Endothelial cell of umbilical vein (primary cell): ENCODE measurements around the gene CEP95. TPM values are rescaled to one million over a fixed set of nuclear protein-coding genes. Genes with fewer than 3 reads are reported as not detected.

Experiments used
- BruUV-seq: library from RNA; stranded (reverse); fragments of 400-500 nt; replicated peaks from 2 replicates; lab custom pipeline; 2021; lab: Mats Ljungman, UMichigan
- CTCF ChIA-PET: fragments of 300-600, 350-600 bp; sonication (Branson Sonifier 250); formaldehyde crosslinking; loops from one replicate; lab custom pipeline; 2021; ENCODE audit warnings: antibody characterized with exemption, inconsistent platforms; lab: Charles Lee
- POLR2A ChIA-PET: fragments of 300-600, 350-600 bp; sonication (Branson Sonifier 250); formaldehyde crosslinking; loops from one replicate; lab custom pipeline; 2021; ENCODE audit warnings: antibody characterized with exemption, inconsistent platforms; lab: Charles Lee
- DNase-seq: peaks from one replicate; pipeline ENCODE4 v3.0.0-alpha.2; 2011; ENCODE audit warnings: low read depth, low spot score
- FAIRE-seq: peaks from 2 replicates; lab custom pipeline; 2011; peaks lifted over from hg19 to GRCh38; lab: Jason Lieb, UNC
- H2AFZ ChIP-seq: 2 replicates; pipeline ENCODE4 v1.6.0; 2012; ENCODE audit warnings: low read depth, low read length, control low read depth, inconsistent platforms
- H3K27ac ChIP-seq: 2 replicates; pipeline ENCODE4 v1.5.1; 2011; ENCODE audit warnings: low read depth, mild to moderate bottlenecking, control low read depth, low read length, moderate library complexity; ENCODE audit not compliant: insufficient read depth
- H3K27me3 ChIP-seq, 2 experiments: 2 replicates each; pipeline versions ENCODE4 v1.6.0 to v1.6.1; 2011; ENCODE audit warnings: low read length in 2 of 2, mixed read lengths in 1 of 2; ENCODE audit not compliant: control insufficient read depth in 2 of 2, insufficient read depth in 2 of 2
- H3K36me3 ChIP-seq, 2 experiments: 2 replicates in 1 of 2; 3 replicates in 1 of 2; pipeline ENCODE4 v1.5.1; 2011; ENCODE audit warnings: low read length in 2 of 2, mild to moderate bottlenecking in 1 of 2, moderate library complexity in 1 of 2; ENCODE audit not compliant: control insufficient read depth in 2 of 2, insufficient read depth in 2 of 2; ENCODE audit errors: extremely low read depth in 1 of 2
- H3K4me1 ChIP-seq: 3 replicates; pipeline ENCODE4 v1.5.1; 2011; ENCODE audit warnings: mild to moderate bottlenecking, low read length; ENCODE audit not compliant: control insufficient read depth, insufficient read depth; ENCODE audit errors: extremely low read depth
- H3K4me2 ChIP-seq: 2 replicates; pipeline ENCODE4 v1.6.1; 2011; ENCODE audit warnings: low read length, control low read depth, mixed read lengths; ENCODE audit not compliant: insufficient read depth
- H3K4me3 ChIP-seq, 3 experiments: fragments of 200-600 bp in 1 of 3; sonication (generic), shearing (Covaris generic) in 1 of 3; replicated peaks in 1 of 3; 2 replicates each; pipeline ENCODE4 v1.5.1; 2011 to 2016; ENCODE audit warnings: control low read depth in 3 of 3, low read length in 3 of 3, mild to moderate bottlenecking in 2 of 3, inconsistent platforms in 1 of 3, low read depth in 1 of 3, moderate library complexity in 1 of 3; ENCODE audit not compliant: insufficient read depth in 1 of 3
- H3K79me2 ChIP-seq: 2 replicates; pipeline ENCODE4 v1.6.0; 2012; ENCODE audit warnings: low read length, inconsistent platforms; ENCODE audit not compliant: control insufficient read depth, insufficient read depth
- H3K9ac ChIP-seq: replicated peaks from 2 replicates; pipeline ENCODE3; 2011; ENCODE audit warnings: low read length, control low read depth; ENCODE audit not compliant: insufficient read depth; ENCODE audit errors: extremely low read depth
- H3K9me1 ChIP-seq: replicated peaks from 3 replicates; pipeline ENCODE4 v1.6.0; 2011; ENCODE audit warnings: mild to moderate bottlenecking, low read length; ENCODE audit not compliant: control insufficient read depth, insufficient read depth; ENCODE audit errors: extremely low read depth
- H3K9me3 ChIP-seq: replicated peaks from 2 replicates; pipeline ENCODE4 v1.5.1; 2012; ENCODE audit warnings: low read length, inconsistent platforms; ENCODE audit not compliant: control insufficient read depth, insufficient read depth
- H4K20me1 ChIP-seq: replicated peaks from 2 replicates; pipeline ENCODE3; 2011; ENCODE audit warnings: mild to moderate bottlenecking, low read length; ENCODE audit not compliant: control insufficient read depth, insufficient read depth; ENCODE audit errors: extremely low read depth
- EZH2 ChIP-seq: IDR thresholded peaks from 2 replicates; pipeline ENCODE4 v1.6.1; 2012; ENCODE audit warnings: borderline replicate concordance, low read depth, mild to moderate bottlenecking, moderate library complexity, low read length, inconsistent platforms; ENCODE audit not compliant: severe bottlenecking
- FOS ChIP-seq: IDR thresholded peaks from 2 replicates; pipeline ENCODE4 v1.6.1; 2011; ENCODE audit warnings: mild to moderate bottlenecking, low read length, moderate library complexity, borderline replicate concordance; ENCODE audit not compliant: insufficient read depth
- GATA2 ChIP-seq: IDR thresholded peaks from 2 replicates; pipeline ENCODE4 v1.7.0; 2011; ENCODE audit warnings: low read depth, mild to moderate bottlenecking, moderate library complexity, mixed read lengths, low read length; ENCODE audit not compliant: insufficient read length, insufficient read depth
- JUN ChIP-seq: IDR thresholded peaks from 2 replicates; pipeline ENCODE4 v1.6.1; 2011; ENCODE audit warnings: borderline replicate concordance, low read depth; ENCODE audit not compliant: insufficient read length, insufficient read depth
- MYC ChIP-seq: IDR thresholded peaks from one replicate; pipeline ENCODE4 v1.6.1; 2011; ENCODE audit warnings: mild to moderate bottlenecking, low read depth, low read length
- POLR2A ChIP-seq: IDR thresholded peaks from 2 replicates; pipeline ENCODE4 v1.6.1; 2012; ENCODE audit warnings: low read depth, mild to moderate bottlenecking, control low read depth, low read length
- POLR2AphosphoS5 ChIP-seq: IDR thresholded peaks from 2 replicates; pipeline ENCODE4 v1.6.1; 2012; ENCODE audit warnings: low read depth, mild to moderate bottlenecking, control low read depth, low read length, moderate library complexity; ENCODE audit not compliant: insufficient read depth
- dilution Hi-C: fragments of 300-500 bp; cut with MboI; formaldehyde crosslinking; loops from one replicate; pipeline ENCODE4 v1.15.0; 2019; ENCODE audit warnings: low sequenced_read_pairs; ENCODE audit not compliant: extremely low pct_ligation_motif_present
- intact Hi-C: fragments of 100-400 bp; cut with micrococcal nuclease; formaldehyde crosslinking; loops from one replicate; pipeline ENCODE4 v1.10.0; 2022
- polyA plus RNA-seq, 4 experiments: library from polyadenylated mRNA; depleted of rRNA in 3 of 4; stranded (reverse) in 3 of 4; unstranded in 1 of 4; fragments of >200 nt; gene quantifications; 2 replicates each; pipeline versions ENCODE4 v1.2.1 to v1.2.3, GENCODE V29; 2011 to 2012; ENCODE audit warnings: missing spikeins in 1 of 4
- total RNA-seq: library from RNA; stranded (reverse); gene quantifications from 2 replicates; pipeline ENCODE4 v1.2.3, GENCODE V29; 2021
- TF ChIP-seq, protein P1 (sequence below): IDR thresholded peaks from 2 replicates; pipeline ENCODE4 v1.6.1; 2011; ENCODE audit not compliant: insufficient read depth, insufficient read length
- TF ChIP-seq, protein P2 (sequence below), 2 donors: IDR thresholded peaks; 1 replicate in 1 of 2; 2 replicates in 1 of 2; pipeline ENCODE4 v1.5.1; 2011; ENCODE audit warnings: low read length in 2 of 2, mild to moderate bottlenecking in 2 of 2, moderate library complexity in 2 of 2, control low read depth in 1 of 2, inconsistent platforms in 1 of 2, low read depth in 1 of 2; ENCODE audit not compliant: insufficient read depth in 1 of 2; ENCODE audit errors: extremely low read depth in 1 of 2

CEP95 gene
- total and polyA plus RNA-seq, 2 donors (not counting 3 experiments of a cell fraction or from before 2014, with no cell fraction given), result 14.1 to 35.5 TPM

DNA sequence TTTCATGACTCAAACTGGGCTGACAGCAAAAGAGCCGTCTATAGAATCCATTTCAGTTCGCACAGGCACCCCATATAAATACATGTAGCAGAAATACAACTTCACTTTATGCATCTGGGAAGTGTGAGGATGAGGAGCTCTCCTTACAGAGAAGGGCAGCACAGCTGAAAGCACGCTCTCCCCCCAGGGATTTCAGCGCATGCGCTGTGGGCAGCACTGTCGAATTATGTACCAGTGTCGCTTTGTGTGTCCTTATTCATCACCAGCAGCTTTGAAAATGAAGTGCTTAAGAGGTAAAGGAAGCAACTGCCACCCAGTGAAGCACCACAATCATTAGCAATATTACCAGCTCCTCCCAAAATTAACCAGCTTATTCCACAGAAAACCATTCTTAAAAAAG is 39.9 kb downstream of the CEP95 start:
- Histone ChIP-seq H3K9me1 (no peaks in the 10 kb centered on the region), H3K27me3 (no peaks in the 10 kb centered on the region), H2AFZ (no peak overlapping the region), H3K9ac (no peak overlapping the region), H3K4me3 (no peak overlapping the region), H3K4me2 (no peak overlapping the region), H3K4me1 (no peaks in the 10 kb centered on the region), H3K27ac (no peak overlapping the region), H3K9me3 (no peaks in the 10 kb centered on the region), H3K79me2 (peaks cover 16% of the 10 kb centered on the region), H3K36me3 (peaks cover 25 to 40% of the 10 kb centered on the region in 2 experiments), H4K20me1 (no peaks in the 10 kb centered on the region)
- ChIA-PET POLR2A (no interaction called here), CTCF (no interaction called here)
- TF ChIP-seq JUN, result no peak
- TF ChIP-seq GATA2, result no peak
- TF ChIP-seq MYC, result no peak
- TF ChIP-seq POLR2AphosphoS5, result no peak
- no peak for TF ChIP-seq FOS
- TF ChIP-seq POLR2A, result no peak
- TF ChIP-seq EZH2, result no peak
- TF ChIP-seq, protein P1, sequence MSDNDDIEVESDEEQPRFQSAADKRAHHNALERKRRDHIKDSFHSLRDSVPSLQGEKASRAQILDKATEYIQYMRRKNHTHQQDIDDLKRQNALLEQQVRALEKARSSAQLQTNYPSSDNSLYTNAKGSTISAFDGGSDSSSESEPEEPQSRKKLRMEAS, result no peak
- TF ChIP-seq, protein P2, sequence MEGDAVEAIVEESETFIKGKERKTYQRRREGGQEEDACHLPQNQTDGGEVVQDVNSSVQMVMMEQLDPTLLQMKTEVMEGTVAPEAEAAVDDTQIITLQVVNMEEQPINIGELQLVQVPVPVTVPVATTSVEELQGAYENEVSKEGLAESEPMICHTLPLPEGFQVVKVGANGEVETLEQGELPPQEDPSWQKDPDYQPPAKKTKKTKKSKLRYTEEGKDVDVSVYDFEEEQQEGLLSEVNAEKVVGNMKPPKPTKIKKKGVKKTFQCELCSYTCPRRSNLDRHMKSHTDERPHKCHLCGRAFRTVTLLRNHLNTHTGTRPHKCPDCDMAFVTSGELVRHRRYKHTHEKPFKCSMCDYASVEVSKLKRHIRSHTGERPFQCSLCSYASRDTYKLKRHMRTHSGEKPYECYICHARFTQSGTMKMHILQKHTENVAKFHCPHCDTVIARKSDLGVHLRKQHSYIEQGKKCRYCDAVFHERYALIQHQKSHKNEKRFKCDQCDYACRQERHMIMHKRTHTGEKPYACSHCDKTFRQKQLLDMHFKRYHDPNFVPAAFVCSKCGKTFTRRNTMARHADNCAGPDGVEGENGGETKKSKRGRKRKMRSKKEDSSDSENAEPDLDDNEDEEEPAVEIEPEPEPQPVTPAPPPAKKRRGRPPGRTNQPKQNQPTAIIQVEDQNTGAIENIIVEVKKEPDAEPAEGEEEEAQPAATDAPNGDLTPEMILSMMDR (IDR thresholded peaks at IDR 0.05; ENCODE audit: extremely low read depth in 1 of 2, insufficient read depth in 1 of 2, low read depth in 1 of 2, low read length in 2 of 2), result no peak
- FAIRE-seq, result no peak
- intact Hi-C loops, result no loop called here
- no TSS peak for BruUV-seq
- dilution Hi-C loops, result no loop called here
- DNase-seq, result no peak
